ES-I3 (cell line): ENCODE data around the gene HCN3.

Experiments used
- H3K36me3 ChIP-seq: 2 replicates; pipeline ENCODE4 v1.6.1; 2013; ENCODE audit warnings: mild to moderate bottlenecking, low read length, control low read depth, moderate library complexity; ENCODE audit not compliant: insufficient read depth
- H3K4me1 ChIP-seq: 2 replicates; pipeline ENCODE4 v1.6.1; 2013; ENCODE audit warnings: mild to moderate bottlenecking, control low read depth, low read length; ENCODE audit not compliant: insufficient read depth
- H3K9ac ChIP-seq: 2 replicates; pipeline ENCODE4 v1.6.1; 2013; ENCODE audit warnings: low read depth, mild to moderate bottlenecking, low read length, moderate library complexity
- H3K9me3 ChIP-seq: 2 replicates; pipeline ENCODE4 v1.6.1; 2013; ENCODE audit warnings: mild to moderate bottlenecking, low read length, moderate library complexity; ENCODE audit not compliant: control insufficient read depth, insufficient read depth

The HCN3 gene

GRCh38 chr1:155304558-155305063 is 27.3 kb downstream of the HCN3 start:
- H3K9ac ChIP-seq: no peak overlapping the region
- no peaks in the 10 kb centered on the region for H3K36me3 ChIP-seq
- no peaks in the 10 kb centered on the region for H3K4me1 ChIP-seq
- H3K9me3 ChIP-seq: no peaks in the 10 kb centered on the region

DNA sequence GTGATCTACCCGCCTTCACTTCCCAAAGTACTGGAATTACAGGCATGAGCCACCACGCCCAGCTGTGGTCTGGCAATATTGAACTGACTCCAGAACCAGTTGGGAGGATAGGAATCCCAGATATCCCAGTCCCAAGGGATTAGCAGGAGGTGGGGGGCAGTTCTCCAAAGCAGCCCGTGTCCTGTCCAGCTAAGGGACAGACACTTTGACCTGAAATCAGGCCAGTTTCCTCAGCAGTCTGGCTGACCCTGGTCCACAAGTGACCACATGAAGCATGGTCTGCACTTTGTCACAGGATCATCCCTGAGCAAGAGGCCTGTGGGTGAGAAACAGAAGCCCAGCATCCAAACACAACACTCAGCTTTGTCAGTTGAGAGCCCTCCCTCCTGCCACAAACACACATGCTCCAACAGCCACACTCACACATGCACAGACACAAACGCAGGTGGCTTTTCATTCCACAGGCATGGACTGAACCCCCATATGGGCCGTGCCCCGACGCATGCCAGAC is 28.7 kb downstream of the HCN3 start:
- Histone ChIP-seq H3K9me3 (no peaks in the 10 kb centered on the region), H3K4me1 (no peaks in the 10 kb centered on the region; the same call in 1 of the 2 replicates), H3K9ac (no peak overlapping the region), H3K36me3 (no peaks in the 10 kb centered on the region)

DNA sequence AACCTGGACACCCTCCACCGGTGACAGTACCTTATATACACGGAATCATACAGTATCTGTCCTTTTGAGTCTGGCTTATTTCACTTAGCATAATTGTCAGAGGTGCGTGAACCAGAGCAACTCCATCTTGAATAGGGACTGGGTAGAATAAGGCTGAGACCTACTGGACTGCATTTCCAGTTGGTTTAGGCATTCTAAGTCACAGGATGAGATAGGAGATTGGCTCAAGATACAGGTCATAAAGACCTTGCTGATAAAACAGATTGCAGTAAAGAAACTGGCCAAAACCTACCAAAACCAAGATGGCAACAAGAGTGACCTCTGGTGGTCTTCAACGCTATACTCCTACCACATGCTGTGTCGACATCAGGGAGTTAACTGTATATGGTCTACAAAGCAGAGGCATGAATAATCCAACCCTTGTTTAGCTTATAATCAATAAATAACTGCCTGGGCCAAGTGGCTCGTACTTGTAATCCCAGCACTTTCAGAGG is 30.0 kb downstream of the HCN3 start:
- Histone ChIP-seq H3K9ac (no peak overlapping the region; the same call in 1 of the 2 replicates), H3K4me1 (no peaks in the 10 kb centered on the region; the same call in 1 of the 2 replicates), H3K36me3 (no peaks in the 10 kb centered on the region), H3K9me3 (no peaks in the 10 kb centered on the region)

GRCh38 chr1:155308493-155309422 is 31.5 kb downstream of the HCN3 start, which contains the start of gene FDPS:
TSS of gene FDPS (plus strand) at chr1:155308866. CDS start at chr1:155309790, 924 bp downstream.
- H3K9me3 ChIP-seq: no peaks in the 10 kb centered on the region
- H3K36me3 ChIP-seq: no peaks in the 10 kb centered on the region; the same call in 1 of the 2 replicates
- H3K4me1 ChIP-seq: no peaks in the 10 kb centered on the region; the same call in 1 of the 2 replicates
- H3K9ac ChIP-seq: peak within 1 kb of the TSS; percentile 80

DNA sequence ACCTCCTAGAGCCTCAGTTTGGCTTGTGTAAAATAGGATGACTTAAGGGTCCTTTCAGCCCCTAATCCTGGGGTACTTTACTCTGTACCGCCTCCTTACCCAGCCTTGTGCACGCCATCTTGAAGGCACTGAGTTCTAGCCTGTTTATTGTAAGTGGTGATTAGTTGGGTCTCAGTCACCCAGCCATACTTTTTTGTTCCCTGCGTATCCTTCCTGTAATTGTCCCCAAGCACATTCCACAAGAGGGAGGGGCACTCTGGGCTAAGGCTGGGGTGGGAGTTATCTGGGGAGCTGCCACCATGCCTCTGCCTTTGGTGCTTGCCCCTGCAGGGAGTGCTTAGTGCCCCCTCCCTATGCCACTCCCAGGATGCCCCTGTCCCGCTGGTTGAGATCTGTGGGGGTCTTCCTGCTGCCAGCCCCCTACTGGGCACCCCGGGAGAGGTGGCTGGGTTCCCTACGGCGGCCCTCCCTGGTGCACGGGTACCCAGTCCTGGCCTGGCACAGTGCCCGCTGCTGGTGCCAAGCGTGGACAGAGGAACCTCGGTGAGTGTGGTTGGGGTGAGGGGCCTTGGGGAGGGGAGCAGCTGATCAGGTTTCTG is 32.3 kb downstream of the HCN3 start:
- Histone ChIP-seq H3K4me1 (no peaks in the 10 kb centered on the region; the same call in 1 of the 2 replicates), H3K36me3 (peaks cover 3% of the 10 kb centered on the region; the same call in 1 of the 2 replicates), H3K9ac (peak overlapping the region; percentile 80), H3K9me3 (no peaks in the 10 kb centered on the region)

GRCh38 chr1:155313261-155313660 is 36.0 kb downstream of the HCN3 start:
- Histone ChIP-seq H3K9me3 (no peaks in the 10 kb centered on the region), H3K36me3 (peaks cover 4% of the 10 kb centered on the region; the same call in 1 of the 2 replicates), H3K9ac (no peak overlapping the region), H3K4me1 (no peaks in the 10 kb centered on the region; the same call in 1 of the 2 replicates)

DNA sequence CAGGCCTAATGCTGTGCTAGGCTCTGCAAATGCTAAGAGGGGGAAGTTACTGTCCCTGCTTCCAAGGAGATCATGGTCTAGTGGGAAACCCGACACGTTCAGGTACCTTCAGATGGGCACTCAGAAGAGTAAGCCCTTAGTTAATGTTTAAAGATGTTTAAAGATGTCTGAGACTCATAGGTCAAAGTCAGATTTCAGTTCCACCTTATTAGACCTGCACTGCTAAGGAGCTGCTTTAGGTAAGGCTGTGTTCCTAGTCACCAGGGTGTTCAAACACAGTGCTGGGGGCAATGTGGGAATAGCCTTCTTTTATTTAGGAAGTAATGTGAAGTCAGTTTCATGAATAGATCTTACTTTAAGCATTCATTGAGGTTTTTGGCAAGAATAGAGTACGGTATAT is 39.7 kb downstream of the HCN3 start:
- no peaks in the 10 kb centered on the region for H3K9me3 ChIP-seq
- no peak overlapping the region for H3K9ac ChIP-seq
- H3K36me3 ChIP-seq: peaks cover 4% of the 10 kb centered on the region
- H3K4me1 ChIP-seq: peaks cover 16% of the 10 kb centered on the region; the same call in 1 of the 2 replicates

GRCh38 chr1:155318082-155318481 is 40.8 kb downstream of the HCN3 start:
- H3K4me1 ChIP-seq: peaks cover 17% of the 10 kb centered on the region; the same call in 1 of the 2 replicates
- H3K9ac ChIP-seq: no peak overlapping the region
- H3K9me3 ChIP-seq: no peaks in the 10 kb centered on the region
- peaks cover 4% of the 10 kb centered on the region for H3K36me3 ChIP-seq

DNA sequence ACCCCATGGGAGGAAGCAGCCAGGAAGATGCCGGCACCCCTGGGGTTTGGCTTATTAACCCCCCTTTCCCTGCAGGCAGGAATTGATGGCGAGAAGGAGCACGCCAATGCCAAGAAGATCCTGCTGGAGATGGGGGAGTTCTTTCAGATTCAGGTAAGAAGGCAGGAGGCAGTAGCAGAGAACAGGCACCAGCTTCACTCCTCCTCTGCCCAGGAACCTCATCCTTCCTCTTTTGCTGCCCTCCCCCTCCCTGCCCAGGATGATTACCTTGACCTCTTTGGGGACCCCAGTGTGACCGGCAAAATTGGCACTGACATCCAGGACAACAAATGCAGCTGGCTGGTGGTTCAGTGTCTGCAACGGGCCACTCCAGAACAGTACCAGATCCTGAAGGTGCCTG is 42.3 kb downstream of the HCN3 start:
- H3K9me3 ChIP-seq: no peaks in the 10 kb centered on the region
- no peak overlapping the region for H3K9ac ChIP-seq
- peaks cover 17% of the 10 kb centered on the region; the same call in 1 of the 2 replicates for H3K4me1 ChIP-seq
- peaks cover under 1% of the 10 kb centered on the region; the same call in 1 of the 2 replicates for H3K36me3 ChIP-seq

DNA sequence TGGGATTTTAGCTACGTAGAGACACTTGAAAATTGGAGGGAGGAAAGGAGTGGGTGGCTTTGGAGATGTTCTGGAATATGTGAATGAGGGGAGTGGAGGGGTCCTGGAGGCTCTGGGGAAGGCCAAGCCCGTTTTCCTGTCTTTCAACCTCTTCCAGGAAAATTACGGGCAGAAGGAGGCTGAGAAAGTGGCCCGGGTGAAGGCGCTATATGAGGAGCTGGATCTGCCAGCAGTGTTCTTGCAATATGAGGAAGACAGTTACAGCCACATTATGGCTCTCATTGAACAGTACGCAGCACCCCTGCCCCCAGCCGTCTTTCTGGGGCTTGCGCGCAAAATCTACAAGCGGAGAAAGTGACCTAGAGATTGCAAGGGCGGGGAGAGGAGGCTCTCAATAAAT is 43.0 kb downstream of the HCN3 start:
- Histone ChIP-seq H3K9ac (peak overlapping the region; percentile 75; the same call in 1 of the 2 replicates), H3K36me3 (no peaks in the 10 kb centered on the region; the same call in 1 of the 2 replicates), H3K9me3 (no peaks in the 10 kb centered on the region), H3K4me1 (peaks cover 17% of the 10 kb centered on the region; the same call in 1 of the 2 replicates)

DNA sequence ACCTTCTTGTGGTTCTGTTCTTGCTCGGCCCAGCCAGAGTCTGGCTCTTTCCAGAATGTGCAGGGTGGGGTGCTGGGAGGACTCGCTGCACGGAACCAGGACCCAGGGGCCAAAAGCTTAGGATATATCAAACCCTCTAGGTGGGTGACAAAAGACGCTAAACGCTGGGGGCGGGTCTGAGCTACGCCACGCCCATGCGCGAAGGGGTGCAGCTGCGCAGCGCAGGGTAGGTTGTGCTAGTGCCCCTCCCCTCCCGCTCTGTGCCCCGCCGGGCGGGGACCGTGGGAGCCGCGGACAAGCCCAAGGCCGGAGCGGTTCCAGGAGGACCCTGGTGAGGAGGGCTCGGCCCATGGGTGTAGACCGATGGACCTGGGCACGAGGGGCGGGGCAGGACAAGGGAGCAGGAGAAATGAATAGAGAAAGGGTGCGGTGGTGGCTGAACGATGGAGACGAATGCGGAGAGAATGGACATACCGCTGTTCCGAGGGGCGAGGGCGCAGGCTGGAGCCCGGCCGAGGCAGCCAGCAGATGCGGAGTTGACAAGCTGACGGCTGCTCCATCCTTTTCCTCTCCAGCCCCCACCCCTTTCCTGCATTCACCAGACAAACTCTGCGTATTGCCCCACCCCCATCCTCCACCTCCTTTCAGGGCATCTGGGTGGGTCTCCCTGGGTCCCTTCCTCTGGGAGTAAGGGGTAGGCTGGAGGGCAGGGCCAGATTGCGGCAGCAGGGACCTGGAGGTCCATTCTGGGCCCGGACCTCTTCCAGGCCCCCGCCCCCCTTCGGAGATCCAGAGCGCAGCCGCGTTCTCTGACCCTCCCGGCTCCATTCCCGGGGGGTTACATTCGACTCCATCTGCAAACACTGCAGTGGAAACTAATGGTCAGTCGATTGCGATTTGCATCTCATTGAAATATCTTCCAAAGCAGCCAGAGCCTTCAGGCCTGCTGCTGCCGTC is 43.7 kb downstream of the HCN3 start, which contains the start of gene RUSC1:
TSS of gene RUSC1 (plus strand) at position 234 of the 957 bp plus-strand sequence. CDS start 880 bp downstream, outside the sequence.
- H3K36me3 ChIP-seq: no peaks in the 10 kb centered on the region; the same call in 1 of the 2 replicates

GRCh38 chr1:155321639-155322503 is 44.6 kb downstream of the HCN3 start:
- H3K9ac ChIP-seq: peak overlapping the region; percentile 75; the same call in 1 of the 2 replicates
- no peaks in the 10 kb centered on the region; the same call in 1 of the 2 replicates for H3K36me3 ChIP-seq
- peaks cover 17% of the 10 kb centered on the region; the same call in 1 of the 2 replicates for H3K4me1 ChIP-seq
- H3K9me3 ChIP-seq: no peaks in the 10 kb centered on the region

More for the DNA sequence above, 43.7 kb downstream of the HCN3 start, which contains the start of gene RUSC1:
- Histone ChIP-seq H3K4me1 (peaks cover 17% of the 10 kb centered on the region; the same call in 1 of the 2 replicates), H3K9ac (peak within 1 kb of the TSS; percentile 75; the same call in 1 of the 2 replicates), H3K9me3 (no peaks in the 10 kb centered on the region)
